HUES48 (cell line): ENCODE results near the gene SLC7A10.

ENCODE experiments used
- H3K27ac ChIP-seq: one replicate; pipeline ENCODE4 v1.7.0; 2013; ENCODE audit warnings: low read depth, low read length, inconsistent platforms
- H3K27me3 ChIP-seq: 2 replicates; pipeline ENCODE4 v1.6.1; 2013; ENCODE audit warnings: mild to moderate bottlenecking, low read length; ENCODE audit not compliant: control insufficient read depth, insufficient read depth
- H3K36me3 ChIP-seq: 2 replicates; pipeline ENCODE4 v1.6.1; 2013; ENCODE audit warnings: low read length; ENCODE audit not compliant: control insufficient read depth, insufficient read depth
- H3K4me1 ChIP-seq: 2 replicates; pipeline ENCODE4 v1.6.1; 2013; ENCODE audit warnings: mild to moderate bottlenecking, low read length; ENCODE audit not compliant: control insufficient read depth, insufficient read depth
- H3K4me3 ChIP-seq: 2 replicates; pipeline ENCODE4 v1.5.1; 2013; ENCODE audit warnings: mild to moderate bottlenecking, low read depth, low read length
- H3K9ac ChIP-seq: 2 replicates; pipeline ENCODE4 v1.6.1; 2013; ENCODE audit warnings: mild to moderate bottlenecking, low read depth, low read length, moderate library complexity
- H3K9me3 ChIP-seq: 2 replicates; pipeline ENCODE4 v1.6.1; 2013; ENCODE audit warnings: low read length; ENCODE audit not compliant: control insufficient read depth, insufficient read depth

The SLC7A10 gene

GRCh38 chr19:33189453-33189852 is 36.2 kb downstream of the SLC7A10 start:
- Histone ChIP-seq H3K27me3 (peaks cover 17% of the 10 kb centered on the region), H3K4me3 (no peak overlapping the region)

GRCh38 chr19:33187183-33187540 is 38.5 kb downstream of the SLC7A10 start:
- no peaks in the 10 kb centered on the region for H3K9me3 ChIP-seq
- peaks cover 7% of the 10 kb centered on the region for H3K4me1 ChIP-seq
- no peak overlapping the region for H3K27ac ChIP-seq
- no peak overlapping the region for H3K9ac ChIP-seq
- peaks cover under 1% of the 10 kb centered on the region; the same call in 1 of the 2 replicates for H3K27me3 ChIP-seq
- no peaks in the 10 kb centered on the region for H3K36me3 ChIP-seq
- H3K4me3 ChIP-seq = no peak overlapping the region

More at GRCh38 chr19:33189453-33189852, 36.2 kb downstream of the SLC7A10 start:
- Histone ChIP-seq H3K9ac (no peak overlapping the region), H3K36me3 (no peaks in the 10 kb centered on the region), H3K9me3 (no peaks in the 10 kb centered on the region), H3K27ac (no peak overlapping the region), H3K4me1 (peaks cover 7% of the 10 kb centered on the region)

- Histone ChIP-seq H3K9ac (no peak overlapping the region), H3K4me3 (no peak overlapping the region), H3K9me3 (no peaks in the 10 kb centered on the region), H3K4me1 (peaks cover 7% of the 10 kb centered on the region), H3K36me3 (no peaks in the 10 kb centered on the region), H3K27me3 (no peaks in the 10 kb centered on the region), H3K27ac (no peak overlapping the region)
These were observed 39.0 kb downstream of the SLC7A10 start for GRCh38 chr19:33186431-33187182.

GRCh38 chr19:33177417-33177979 is 48.2 kb downstream of the SLC7A10 start:
- H3K27me3 ChIP-seq = peaks cover 4% of the 10 kb centered on the region; the same call in 1 of the 2 replicates
- no peak overlapping the region for H3K9ac ChIP-seq
- H3K36me3 ChIP-seq = no peaks in the 10 kb centered on the region
- peak overlapping the region; percentile 72 for H3K4me3 ChIP-seq
- peak overlapping the region; percentile 26 for H3K27ac ChIP-seq
- no peaks in the 10 kb centered on the region; the same call in 1 of the 2 replicates for H3K4me1 ChIP-seq
- H3K9me3 ChIP-seq = no peaks in the 10 kb centered on the region

GRCh38 chr19:33176670-33177416 is 48.8 kb downstream of the SLC7A10 start:
- Histone ChIP-seq H3K9ac (peak overlapping the region; percentile 85), H3K4me1 (no peaks in the 10 kb centered on the region; the same call in 1 of the 2 replicates), H3K27ac (peak overlapping the region; percentile 88)

GRCh38 chr19:33175886-33176669 is 49.6 kb downstream of the SLC7A10 start:
- Histone ChIP-seq H3K27ac (peak overlapping the region; percentile 88), H3K4me1 (no peaks in the 10 kb centered on the region; the same call in 1 of the 2 replicates), H3K36me3 (no peaks in the 10 kb centered on the region), H3K27me3 (peaks cover 4% of the 10 kb centered on the region; the same call in 1 of the 2 replicates), H3K9ac (peak overlapping the region; percentile 85), H3K9me3 (no peaks in the 10 kb centered on the region), H3K4me3 (peak overlapping the region; percentile 81)

More at GRCh38 chr19:33176670-33177416, 48.8 kb downstream of the SLC7A10 start:
- Histone ChIP-seq H3K4me3 (peak overlapping the region; percentile 81), H3K36me3 (no peaks in the 10 kb centered on the region), H3K9me3 (no peaks in the 10 kb centered on the region), H3K27me3 (peaks cover 4% of the 10 kb centered on the region; the same call in 1 of the 2 replicates)

- Histone ChIP-seq H3K27ac (no peak overlapping the region), H3K9me3 (no peaks in the 10 kb centered on the region), H3K4me3 (no peak overlapping the region; the same call in 1 of the 2 replicates), H3K9ac (no peak overlapping the region), H3K27me3 (peaks cover 4% of the 10 kb centered on the region; the same call in 1 of the 2 replicates), H3K4me1 (no peaks in the 10 kb centered on the region; the same call in 1 of the 2 replicates), H3K36me3 (no peaks in the 10 kb centered on the region)
These were observed 50.4 kb downstream of the SLC7A10 start for GRCh38 chr19:33175156-33175782.

GRCh38 chr19:33174186-33174585 is 51.5 kb downstream of the SLC7A10 start:
- H3K36me3 ChIP-seq = no peaks in the 10 kb centered on the region
- no peaks in the 10 kb centered on the region; the same call in 1 of the 2 replicates for H3K4me1 ChIP-seq

GRCh38 chr19:33171916-33172359 is 53.7 kb downstream of the SLC7A10 start:
- Histone ChIP-seq H3K27me3 (no peaks in the 10 kb centered on the region), H3K36me3 (no peaks in the 10 kb centered on the region), H3K4me1 (no peaks in the 10 kb centered on the region; the same call in 1 of the 2 replicates), H3K9ac (no peak overlapping the region), H3K4me3 (no peak overlapping the region), H3K27ac (no peak overlapping the region), H3K9me3 (no peaks in the 10 kb centered on the region)

More at GRCh38 chr19:33174186-33174585, 51.5 kb downstream of the SLC7A10 start:
- no peak overlapping the region for H3K9ac ChIP-seq
- no peaks in the 10 kb centered on the region for H3K9me3 ChIP-seq
- peaks cover 4% of the 10 kb centered on the region; the same call in 1 of the 2 replicates for H3K27me3 ChIP-seq
- no peak overlapping the region for H3K4me3 ChIP-seq
- no peak overlapping the region for H3K27ac ChIP-seq
